Uterus (tissue), 4 donors: Measurements from ENCODE around the gene LHFPL6. TPM values are rescaled to one million over a fixed set of nuclear protein-coding genes. Genes with fewer than 3 reads are reported as not detected.

Experiments used
- DNase-seq, 2 donors: peaks; one replicate each; pipeline ENCODE4 v3.0.0-alpha.2; 2019 to 2020
- H3K27ac ChIP-seq, 2 donors: fragments of 200-600 bp; sonication (generic); 1 replicate in 1 of 2; 2 replicates in 1 of 2; pipeline ENCODE4 v1.5.1; 2016 to 2018
- H3K27me3 ChIP-seq, 2 donors: fragments of 200-600 bp; sonication (generic); one replicate each; pipeline ENCODE4 v1.5.1; 2018 to 2019; ENCODE audit warnings: control low read depth in 1 of 2
- H3K36me3 ChIP-seq, 2 donors: fragments of 200-600 bp; sonication (generic); one replicate each; pipeline ENCODE4 v1.5.1; 2019; ENCODE audit warnings: control low read depth in 1 of 2
- H3K4me1 ChIP-seq, 2 donors: fragments of 200-600 bp; sonication (generic); one replicate each; pipeline ENCODE4 v1.5.1; 2018 to 2019; ENCODE audit warnings: control low read depth in 1 of 2
- H3K4me3 ChIP-seq, 2 donors: fragments of 200-600 bp; sonication (generic); 1 replicate in 1 of 2; 2 replicates in 1 of 2; pipeline ENCODE4 v1.5.1; 2018 to 2019; ENCODE audit warnings: mild to moderate bottlenecking in 1 of 2
- H3K9me3 ChIP-seq, 2 donors: fragments of 200-600 bp; sonication (generic); one replicate each; pipeline ENCODE4 v1.5.1; 2019; ENCODE audit warnings: control low read depth in 1 of 2
- CTCF ChIP-seq, 4 experiments: fragments of 200-600 bp in 2 of 4; fragments of 450-650 bp in 2 of 4; sonication (generic) in 2 of 4; IDR thresholded peaks; one replicate each; pipeline ENCODE4 v1.5.1; 2016 to 2019; ENCODE audit warnings: antibody characterized with exemption in 4 of 4, mild to moderate bottlenecking in 2 of 4, moderate library complexity in 1 of 4
- POLR2A ChIP-seq, 2 donors: fragments of 450-650 bp; IDR thresholded peaks; one replicate each; pipeline ENCODE4 v1.6.1; 2016; ENCODE audit warnings: antibody characterized with exemption in 2 of 2, mild to moderate bottlenecking in 1 of 2, moderate library complexity in 1 of 2
- intact Hi-C: fragments of 100-400 bp; cut with DNase I; formaldehyde crosslinking; loops from one replicate; pipeline ENCODE4 v1.15.1; 2023; ENCODE audit warnings: low total_unique reads
- total RNA-seq, 4 donors: library from RNA; depleted of rRNA in 3 of 4; stranded (reverse); fragments of >200 nt in 3 of 4; gene quantifications; one replicate each; pipeline versions ENCODE4 v1.1.0 to v1.2.4, GENCODE V29; 2014 to 2023
- donor health status: DM: yes; HTN: yes; CAD: no.

LHFPL6 gene
- total RNA-seq = 100 to 1,000 TPM in 1 of 4 donors, 10 to 100 TPM in 3; 37.9 to 105 (median 86.8) TPM

DNA sequence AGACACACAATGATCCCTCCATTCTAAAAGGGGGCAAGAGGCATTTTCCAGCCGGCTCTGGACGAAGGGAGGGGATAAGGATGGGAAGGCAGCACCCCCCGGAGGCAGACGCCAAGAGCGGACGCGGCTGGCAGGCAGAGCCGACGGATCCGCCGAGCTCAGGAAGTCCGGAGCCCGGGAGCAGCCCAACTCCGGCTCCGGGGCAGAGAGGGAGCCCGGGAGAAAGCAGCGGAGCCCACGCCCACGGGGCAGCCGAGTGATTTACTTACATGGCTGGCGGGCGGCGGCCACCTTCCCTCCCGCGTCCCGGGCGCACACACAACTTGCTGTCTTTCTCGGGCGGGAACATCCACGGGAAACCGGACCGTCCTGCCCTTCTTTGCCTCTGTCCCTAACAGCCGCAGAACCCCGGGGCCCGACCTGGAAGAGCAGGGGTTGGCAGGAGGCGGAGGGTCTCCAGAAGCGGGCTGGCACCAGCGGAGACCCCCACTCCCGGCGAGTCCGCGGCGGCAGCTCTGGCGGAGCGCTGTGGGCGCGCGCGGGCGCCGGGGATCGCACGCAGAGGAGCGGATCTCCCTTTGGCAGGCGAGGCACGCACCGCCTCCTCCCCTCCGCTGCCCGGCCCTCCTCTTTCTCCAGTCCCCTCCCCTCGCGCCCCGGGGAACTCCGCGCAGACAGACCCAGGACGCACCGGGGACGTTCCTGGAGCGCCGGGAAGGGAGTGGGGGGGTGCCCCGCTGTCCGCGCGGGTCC lies at the start of gene LHFPL6:
TSS of gene LHFPL6 (minus strand) at position 580 of the 753 bp plus-strand sequence.
- Histone ChIP-seq H3K4me1 (no peaks in the 10 kb centered on the region), H3K27ac (peak within 1 kb of the TSS; percentile 91), H3K9me3 (no peaks in the 10 kb centered on the region), H3K36me3 (no peaks in the 10 kb centered on the region), H3K27me3 (no peaks in the 10 kb centered on the region), H3K4me3 (peak within 1 kb of the TSS; percentile 80 to 81)
- intact Hi-C loops = no loop called here
- DNase-seq = peak; percentile 84 to 86
- peak; percentile 25 to 43 (median 38) for TF ChIP-seq CTCF (IDR thresholded peaks at IDR 0.05)
- peak; percentile 73 to 83 for TF ChIP-seq POLR2A (IDR thresholded peaks at IDR 0.05)

DNA sequence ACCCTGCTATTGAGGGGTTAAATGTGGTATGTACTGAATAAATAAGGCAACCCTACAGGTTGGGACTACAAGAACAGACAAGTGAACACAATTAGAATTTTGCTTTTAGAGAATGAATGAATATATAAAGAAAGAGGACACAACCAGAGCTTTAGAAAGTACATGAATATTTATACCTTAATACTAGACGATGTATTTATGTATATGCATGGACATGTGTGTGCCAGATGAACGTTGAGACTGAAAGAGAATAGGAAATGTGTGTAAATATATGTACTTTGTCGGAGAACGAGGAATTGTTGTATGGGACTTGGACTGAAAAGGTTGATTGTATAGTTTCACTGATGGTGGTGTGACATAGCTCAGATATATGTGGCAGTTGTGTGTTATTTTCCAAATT lies 43.1 kb upstream of the LHFPL6 start:
- H3K4me1 ChIP-seq = no peaks in the 10 kb centered on the region
- H3K4me3 ChIP-seq = no peak overlapping the region
- DNase-seq = no peak
- TF ChIP-seq CTCF (IDR thresholded peaks at IDR 0.05) (no peak), POLR2A (IDR thresholded peaks at IDR 0.05) (no peak)
- intact Hi-C loops = no loop called here
- no peak overlapping the region for H3K27ac ChIP-seq
- H3K9me3 ChIP-seq = no peaks in the 10 kb centered on the region
- no peaks in the 10 kb centered on the region for H3K36me3 ChIP-seq
- H3K27me3 ChIP-seq = no peaks in the 10 kb centered on the region

- Histone ChIP-seq H3K4me3 (no peak overlapping the region), H3K27me3 (no peaks in the 10 kb centered on the region), H3K36me3 (no peaks in the 10 kb centered on the region), H3K27ac (no peak overlapping the region), H3K9me3 (no peaks in the 10 kb centered on the region), H3K4me1 (no peaks in the 10 kb centered on the region)
- no peak for TF ChIP-seq CTCF (IDR thresholded peaks at IDR 0.05)
- no peak for TF ChIP-seq POLR2A (IDR thresholded peaks at IDR 0.05)
- DNase-seq = no peak
- intact Hi-C loops = no loop called here
Observed at GRCh38 chr13:39641645-39642044, 38.7 kb upstream of the LHFPL6 start.

DNA sequence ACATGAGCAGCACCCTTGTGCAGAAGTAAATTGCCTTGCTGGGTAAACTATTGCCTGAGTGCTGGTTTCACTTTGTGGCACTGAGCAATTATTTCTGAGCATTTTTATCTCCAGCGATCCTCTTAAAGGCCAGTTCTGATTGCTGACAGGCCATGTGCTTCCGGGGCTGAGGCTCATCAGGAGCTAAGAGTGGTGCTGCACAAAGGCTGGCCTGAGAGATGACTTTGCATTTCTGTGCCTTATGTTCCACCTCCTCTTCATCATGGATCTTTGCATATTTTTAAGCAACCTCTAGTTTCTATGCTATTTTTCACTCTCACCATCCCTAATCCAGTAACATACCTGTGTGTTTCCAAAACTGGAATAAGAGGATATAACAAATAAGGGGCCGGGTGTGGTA lies 34.9 kb upstream of the LHFPL6 start:
- no peaks in the 10 kb centered on the region for H3K4me1 ChIP-seq
- no peaks in the 10 kb centered on the region for H3K27me3 ChIP-seq
- no peaks in the 10 kb centered on the region for H3K36me3 ChIP-seq
- intact Hi-C loops = no loop called here
- H3K9me3 ChIP-seq = no peaks in the 10 kb centered on the region
- no peak for DNase-seq
- H3K27ac ChIP-seq = no peak overlapping the region
- TF ChIP-seq POLR2A (IDR thresholded peaks at IDR 0.05) (no peak), CTCF (IDR thresholded peaks at IDR 0.05) (no peak)
- H3K4me3 ChIP-seq = no peak overlapping the region

DNA sequence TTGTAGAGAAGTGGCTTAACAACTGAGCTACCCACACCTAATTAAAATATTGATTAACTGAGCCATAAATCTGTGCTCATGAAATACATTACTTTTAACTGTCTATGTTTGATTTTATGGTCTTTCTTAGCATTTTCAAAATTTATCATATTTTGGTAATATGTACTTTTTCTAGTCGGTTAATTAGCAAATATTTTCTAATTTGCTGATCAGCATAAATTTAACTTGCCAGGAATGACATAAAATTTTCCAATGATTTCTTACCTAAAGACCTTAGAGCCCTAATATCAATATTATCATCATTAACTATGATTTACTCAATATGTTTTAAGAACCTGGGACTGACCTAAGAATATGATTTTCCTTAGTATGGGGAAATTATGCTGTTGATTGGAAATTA lies 32.6 kb upstream of the LHFPL6 start:
- no peak for DNase-seq
- no peak overlapping the region for H3K27ac ChIP-seq
- H3K27me3 ChIP-seq = no peaks in the 10 kb centered on the region
- no peaks in the 10 kb centered on the region for H3K36me3 ChIP-seq
- H3K9me3 ChIP-seq = peaks cover 0 to 2% of the 10 kb centered on the region in 2 donors
- no peak overlapping the region for H3K4me3 ChIP-seq
- TF ChIP-seq POLR2A (IDR thresholded peaks at IDR 0.05) (no peak), CTCF (IDR thresholded peaks at IDR 0.05) (no peak)
- intact Hi-C loops = no loop called here
- H3K4me1 ChIP-seq = no peaks in the 10 kb centered on the region
